ENCODE measurements around the gene ZMIZ2. TPM values are rescaled to one million over a fixed set of nuclear protein-coding genes. Genes with fewer than 3 reads are reported as not detected.

Gene ZMIZ2
- total RNA-seq, 2 donors from 2014 or later, result 85.6 to 98.2 TPM

GRCh38 chr7:44762726-44763522, 14.3 kb downstream of the ZMIZ2 start:
- H3K36me3 ChIP-seq (ENCODE audit: control insufficient read depth, insufficient read depth, low read length), result peaks cover 45% of the 10 kb centered on the region

GRCh38 chr7:44764081-44764480, 15.4 kb downstream of the ZMIZ2 start:
- Mint-ChIP-seq H3K27ac (no peak overlapping the region), H3K4me3 (no peak overlapping the region), H3K27me3 (ENCODE audit: insufficient read depth) (no peaks in the 10 kb centered on the region), H3K4me1 (no peaks in the 10 kb centered on the region), H3K36me3 (ENCODE audit: low read depth) (peaks cover 61% of the 10 kb centered on the region), H3K9me3 (no peaks in the 10 kb centered on the region)
- 96% methylated on average over 4 to 6 of the region's 6 CpGs for WGBS, 2 experiments (ENCODE audit: insufficient coverage in 1 of 2, insufficient read length in 1 of 2)
- Histone ChIP-seq H3K9ac (ENCODE audit: extremely low read depth, low read length, poor library complexity, severe bottlenecking) (no peak overlapping the region), H3K4me3 (ENCODE audit: low read length) (no peak overlapping the region), H3K27ac (ENCODE audit: low read depth, low read length) (no peak overlapping the region), H3K4me1 (ENCODE audit: control insufficient read depth, insufficient read depth, low read length) (no peaks in the 10 kb centered on the region), H3K36me3 (ENCODE audit: control insufficient read depth, insufficient read depth, low read length) (peaks cover 47% of the 10 kb centered on the region), H3K9me3 (ENCODE audit: control insufficient read depth, low read length) (no peaks in the 10 kb centered on the region), H3K27me3 (ENCODE audit: control insufficient read depth, insufficient read depth, low read length, poor library complexity, severe bottlenecking) (no peaks in the 10 kb centered on the region)
- DNase-seq, result no peak
- no peak for TF ChIP-seq CTCF (conservative IDR thresholded peaks at IDR 0.05)

More at GRCh38 chr7:44762726-44763522, 14.3 kb downstream of the ZMIZ2 start:
- H3K4me3 ChIP-seq (ENCODE audit: low read length), result no peak overlapping the region
- no peak overlapping the region for H3K9ac ChIP-seq (ENCODE audit: extremely low read depth, low read length, poor library complexity, severe bottlenecking)
- no peaks in the 10 kb centered on the region for H3K9me3 ChIP-seq (ENCODE audit: control insufficient read depth, low read length)
- H3K4me1 Mint-ChIP-seq, result no peaks in the 10 kb centered on the region
- H3K9me3 Mint-ChIP-seq, result no peaks in the 10 kb centered on the region
- no peak overlapping the region for H3K4me3 Mint-ChIP-seq
- no peaks in the 10 kb centered on the region for H3K27me3 ChIP-seq (ENCODE audit: control insufficient read depth, insufficient read depth, low read length, poor library complexity, severe bottlenecking)
- DNase-seq, result peak; percentile 41
- H3K27me3 Mint-ChIP-seq (ENCODE audit: insufficient read depth), result no peaks in the 10 kb centered on the region
- no peaks in the 10 kb centered on the region for H3K4me1 ChIP-seq (ENCODE audit: control insufficient read depth, insufficient read depth, low read length)
- H3K27ac Mint-ChIP-seq, result no peak overlapping the region
- no peak for TF ChIP-seq CTCF (conservative IDR thresholded peaks at IDR 0.05)
- 92 to 94% methylated on average over 12 to 20 of the region's 20 CpGs for WGBS, 2 experiments (ENCODE audit: insufficient coverage in 1 of 2, insufficient read length in 1 of 2)
- H3K36me3 Mint-ChIP-seq (ENCODE audit: low read depth), result peaks cover 56% of the 10 kb centered on the region
- H3K27ac ChIP-seq (ENCODE audit: low read depth, low read length), result no peak overlapping the region

GRCh38 chr7:44764665-44765578, 16.3 kb downstream of the ZMIZ2 start:
- peaks cover 47% of the 10 kb centered on the region for H3K36me3 ChIP-seq (ENCODE audit: control insufficient read depth, insufficient read depth, low read length)
- no peaks in the 10 kb centered on the region for H3K9me3 ChIP-seq (ENCODE audit: control insufficient read depth, low read length)
- H3K27me3 Mint-ChIP-seq (ENCODE audit: insufficient read depth), result no peaks in the 10 kb centered on the region
- TF ChIP-seq CTCF (conservative IDR thresholded peaks at IDR 0.05), result peak; percentile 38
- peak; percentile 50 for DNase-seq
- WGBS, 2 experiments (ENCODE audit: insufficient coverage in 1 of 2, insufficient read length in 1 of 2), result 92 to 95% methylated on average over 11 to 22 of the region's 22 CpGs
- no peak overlapping the region for H3K9ac ChIP-seq (ENCODE audit: extremely low read depth, low read length, poor library complexity, severe bottlenecking)
- H3K4me3 ChIP-seq (ENCODE audit: low read length), result no peak overlapping the region
- H3K9me3 Mint-ChIP-seq, result no peaks in the 10 kb centered on the region
- no peak overlapping the region for H3K27ac ChIP-seq (ENCODE audit: low read depth, low read length)
- peaks cover 57% of the 10 kb centered on the region for H3K36me3 Mint-ChIP-seq (ENCODE audit: low read depth)
- no peaks in the 10 kb centered on the region for H3K4me1 ChIP-seq (ENCODE audit: control insufficient read depth, insufficient read depth, low read length)
- H3K27ac Mint-ChIP-seq, result no peak overlapping the region
- H3K4me3 Mint-ChIP-seq, result no peak overlapping the region
- H3K27me3 ChIP-seq (ENCODE audit: control insufficient read depth, insufficient read depth, low read length, poor library complexity, severe bottlenecking), result no peaks in the 10 kb centered on the region
- H3K4me1 Mint-ChIP-seq, result no peaks in the 10 kb centered on the region
